ENCODE measurements around the gene DNASE1L3.

- no peak for TF ChIP-seq GATA2 (IDR thresholded peaks at IDR 0.05; ENCODE audit: low read depth, low read length)
- no peak for TF ChIP-seq GATA3 (IDR thresholded peaks at IDR 0.05; ENCODE audit: low read depth, low read length)
Observed at GRCh38 chr3:58150810-58151199, 60.0 kb downstream of the DNASE1L3 start.

All from SH-SY5Y (cell line).